HepG2 (cell line): ENCODE measurements around the gene BCAN. TPM values are rescaled to one million over a fixed set of nuclear protein-coding genes. Genes with fewer than 3 reads are reported as not detected.

ENCODE experiments used
- ATF1 ChIP-seq: IDR thresholded peaks from 2 replicates; pipeline ENCODE4 v1.6.1; 2016; ENCODE audit warnings: mild to moderate bottlenecking, control low read depth
- ATF4 ChIP-seq, 2 experiments: fragments of 450-650 bp in 1 of 2; sonication (generic) in 1 of 2; formaldehyde crosslinking; IDR thresholded peaks; 2 replicates each; pipeline versions ENCODE4 v1.5.0 to v1.8.0; 2020 to 2022; ENCODE audit warnings: mild to moderate bottlenecking in 1 of 2, missing genetic modification reagents in 1 of 2
- CBX5 ChIP-seq: sonication (generic); formaldehyde crosslinking; IDR thresholded peaks from 2 replicates; pipeline ENCODE4 v1.4.0; 2020; ENCODE audit warnings: missing genetic modification reagents, borderline replicate concordance
- FOXP1 ChIP-seq, 2 experiments: fragments of 450-650 bp in 1 of 2; IDR thresholded peaks; 2 replicates each; pipeline ENCODE4 v1.6.1; 2017 to 2018; ENCODE audit warnings: antibody characterized with exemption in 1 of 2
- GATAD2A ChIP-seq: IDR thresholded peaks from 2 replicates; pipeline ENCODE4 v1.6.1; 2016
- KDM5B ChIP-seq: sonication (generic); formaldehyde crosslinking; IDR thresholded peaks from 2 replicates; pipeline ENCODE4 v1.4.0; 2020; ENCODE audit warnings: missing genetic modification reagents, mild to moderate bottlenecking, borderline replicate concordance
- KMT2B ChIP-seq: IDR thresholded peaks from 2 replicates; pipeline ENCODE4 v1.6.1; 2016; ENCODE audit warnings: missing genetic modification reagents, missing compliant biosample characterization
- NAIF1 ChIP-seq: sonication (generic); formaldehyde crosslinking; IDR thresholded peaks from 2 replicates; pipeline ENCODE4 v1.5.0; 2020; ENCODE audit warnings: mild to moderate bottlenecking, missing genetic modification reagents, borderline replicate concordance
- NCOA2 ChIP-seq: sonication (generic); formaldehyde crosslinking; IDR thresholded peaks from 2 replicates; pipeline ENCODE4 v1.8.0; 2022; ENCODE audit warnings: inconsistent platforms
- NFIB ChIP-seq: sonication (generic); formaldehyde crosslinking; IDR thresholded peaks from 2 replicates; pipeline ENCODE4 v1.9.0; 2021; ENCODE audit warnings: missing genetic modification reagents, mild to moderate bottlenecking, borderline replicate concordance
- NFYB ChIP-seq: sonication (generic); formaldehyde crosslinking; IDR thresholded peaks from 2 replicates; pipeline ENCODE4 v1.4.0; 2020; ENCODE audit warnings: missing genetic modification reagents
- PLSCR1 ChIP-seq: sonication (generic); formaldehyde crosslinking; IDR thresholded peaks from 2 replicates; pipeline ENCODE4 v1.5.0; 2020; ENCODE audit warnings: missing genetic modification reagents, mild to moderate bottlenecking, borderline replicate concordance
- PRDM15 ChIP-seq: sonication (generic); formaldehyde crosslinking; IDR thresholded peaks from 2 replicates; pipeline ENCODE4 v1.4.0; 2020; ENCODE audit warnings: missing genetic modification reagents
- RAD21 ChIP-seq: fragments of 450-650 bp; formaldehyde crosslinking; IDR thresholded peaks from 2 replicates; pipeline ENCODE4 v1.5.0; 2020; ENCODE audit warnings: mild to moderate bottlenecking
- SATB2 ChIP-seq: sonication (generic); formaldehyde crosslinking; IDR thresholded peaks from 2 replicates; pipeline ENCODE4 v1.5.0; 2020; ENCODE audit warnings: missing genetic modification reagents
- TFE3 ChIP-seq: IDR thresholded peaks from 2 replicates; pipeline ENCODE4 v1.6.1; 2016
- XRCC5 ChIP-seq: fragments of 200-400 bp; formaldehyde crosslinking; optimal IDR thresholded peaks from 2 replicates; pipeline ENCODE3; 2017; ENCODE audit warnings: mild to moderate bottlenecking, low read length
- ZFP36 ChIP-seq: fragments of 150-350 bp; IDR thresholded peaks from 2 replicates; pipeline ENCODE4 v1.6.1; 2018; ENCODE audit warnings: borderline replicate concordance, low read length, low read depth; ENCODE audit not compliant: partially characterized antibody
- ZNF446 ChIP-seq: sonication (generic); formaldehyde crosslinking; IDR thresholded peaks from 2 replicates; pipeline ENCODE4 v1.5.0; 2020; ENCODE audit warnings: mild to moderate bottlenecking, missing genetic modification reagents
- ZNF501 ChIP-seq: sonication (generic); formaldehyde crosslinking; IDR thresholded peaks from 2 replicates; pipeline ENCODE4 v1.5.1; 2020; ENCODE audit warnings: mild to moderate bottlenecking, moderate library complexity, missing genetic modification reagents
- ZNF558 ChIP-seq: sonication (generic); formaldehyde crosslinking; IDR thresholded peaks from 2 replicates; pipeline ENCODE4 v1.9.0; 2022; ENCODE audit warnings: mild to moderate bottlenecking, missing genetic modification reagents, borderline replicate concordance
- ZNF737 ChIP-seq: sonication (generic); formaldehyde crosslinking; IDR thresholded peaks from 2 replicates; pipeline ENCODE4 v1.5.0; 2020; ENCODE audit warnings: missing genetic modification reagents, mild to moderate bottlenecking, borderline replicate concordance
- polyA plus RNA-seq, 8 experiments: library from polyadenylated mRNA; depleted of rRNA in 3 of 8; stranded (reverse) in 7 of 8; unstranded in 1 of 8; fragments of >200 nt; fragmentation: Illumina TruSeq in 4 of 8; extraction: Trizol in 4 of 8; gene quantifications; 2 replicates each; pipeline versions ENCODE4 v1.2.1 to v1.2.3, GENCODE V29; 2011 to 2016; ENCODE audit warnings: low read depth in 4 of 8, missing spikeins in 1 of 8, mixed read lengths in 1 of 8; ENCODE audit not compliant: insufficient read depth in 1 of 8
- total RNA-seq, 5 experiments: library from RNA; depleted of rRNA; stranded (reverse); fragments of >200 nt; fragmentation: Illumina TruSeq; extraction: Trizol; gene quantifications; 2 replicates each; pipeline ENCODE4 v1.2.3, GENCODE V29; 2016; ENCODE audit warnings: low read depth in 1 of 5

BCAN gene
- total and polyA plus RNA-seq, 2 of the 13 experiments (the other 11 are each of a cell fraction or from before 2014, with no cell fraction given), result not detected

- TF ChIP-seq ATF1 (CRISPR knock-in tag), result no peak
- 0 out of 2 replicates have a peak, but pooled peaks have one; percentile 24 for TF ChIP-seq CBX5 (CRISPR knock-in tag)
- TF ChIP-seq KMT2B, result no peak
- TF ChIP-seq GATAD2A, result peak; percentile 35; the same call in 1 of the 2 replicates
- TF ChIP-seq ATF4 (CRISPR knock-in tag; IDR thresholded peaks at IDR 0.05), result 0 out of 4 replicates have a peak, but pooled peaks of 1 of the 2 experiments have one; percentile 31
- no peak for TF ChIP-seq KDM5B (CRISPR knock-in tag)
- TF ChIP-seq NFYB (CRISPR knock-in tag), result no peak
- no peak for TF ChIP-seq FOXP1 (IDR thresholded peaks at IDR 0.05)
- no peak for TF ChIP-seq FOXP1 (CRISPR knock-in tag; IDR thresholded peaks at IDR 0.05)
- no peak for TF ChIP-seq ZNF446 (CRISPR knock-in tag)
- peak; percentile 59 for TF ChIP-seq RAD21 (CRISPR knock-in tag)
- TF ChIP-seq ZNF501 (CRISPR knock-in tag), result no peak
- no peak for TF ChIP-seq ZNF737 (CRISPR knock-in tag)
- peak; percentile 38 for TF ChIP-seq XRCC5
- TF ChIP-seq ZFP36, result no peak
- TF ChIP-seq NAIF1 (CRISPR knock-in tag), result no peak
- TF ChIP-seq NCOA2 (CRISPR knock-in tag), result no peak
- no peak for TF ChIP-seq NFIB (CRISPR knock-in tag)
- TF ChIP-seq PLSCR1 (CRISPR knock-in tag), result no peak
- no peak for TF ChIP-seq ZNF558 (CRISPR knock-in tag)
- no peak for TF ChIP-seq SATB2
- TF ChIP-seq PRDM15 (CRISPR knock-in tag), result no peak
- no peak for TF ChIP-seq TFE3 (CRISPR knock-in tag)
Measured at GRCh38 chr1:156608036-156608674, 33.8 kb upstream of the BCAN start (continued).
